WTC11 (cell line): ENCODE data around the gene PXDC1. TPM values are rescaled to one million over a fixed set of nuclear protein-coding genes. Genes with fewer than 3 reads are reported as not detected.

Source experiments
- ATAC-seq: fragments of 200-7000 bp; cut with Tn5 transposase; 2 replicates; pipeline ENCODE4 v1.10.0; 2021; ENCODE audit warnings: mild to moderate bottlenecking, moderate library complexity
- CTCF ChIA-PET: fragments of 300-600 bp; sonication (Branson Sonifier 250); formaldehyde crosslinking; loops from one replicate; lab custom pipeline; 2021; ENCODE audit warnings: antibody characterized with exemption; lab: Charles Lee
- POLR2A ChIA-PET: fragments of 350-600 bp; sonication (Branson Sonifier 250); formaldehyde crosslinking; loops from one replicate; lab custom pipeline; 2021; ENCODE audit warnings: antibody characterized with exemption; lab: Charles Lee
- DNase-seq: peaks from one replicate; pipeline ENCODE4 v3.0.0; 2021; ENCODE audit warnings: low spot score
- H3K27ac Mint-ChIP-seq: 2 replicates; pipeline ENCODE4 v1.8.0; 2021; ENCODE audit warnings: mixed read lengths
- H3K27me3 Mint-ChIP-seq: 2 replicates; pipeline ENCODE4 v1.8.0; 2021; ENCODE audit warnings: low read depth, mild to moderate bottlenecking, moderate library complexity, mixed read lengths
- H3K36me3 Mint-ChIP-seq: 2 replicates; pipeline ENCODE4 v1.8.0; 2021; ENCODE audit warnings: mixed read lengths
- H3K4me1 Mint-ChIP-seq: 2 replicates; pipeline ENCODE4 v1.8.0; 2022; ENCODE audit warnings: mixed read lengths
- H3K4me3 Mint-ChIP-seq: 2 replicates; pipeline ENCODE4 v1.8.0; 2021; ENCODE audit warnings: mild to moderate bottlenecking, moderate library complexity, mixed read lengths
- H3K9me3 Mint-ChIP-seq: 2 replicates; pipeline ENCODE4 v1.8.0; 2021; ENCODE audit warnings: mixed read lengths
- EMX1 ChIP-seq: fragments of 250-450 bp; sonication (Bioruptor Pico); IDR thresholded peaks from 2 replicates; pipeline ENCODE4 v1.8.0; 2021; ENCODE audit warnings: mild to moderate bottlenecking
- ETV6 ChIP-seq: sonication (generic); formaldehyde crosslinking; IDR thresholded peaks from 2 replicates; pipeline ENCODE4 v1.8.1; 2022; ENCODE audit warnings: mild to moderate bottlenecking, missing genetic modification reagents
- FOXP1 ChIP-seq: sonication (generic); formaldehyde crosslinking; IDR thresholded peaks from 2 replicates; pipeline ENCODE4 v1.8.0; 2022; ENCODE audit warnings: missing genetic modification reagents, mild to moderate bottlenecking, moderate library complexity, borderline replicate concordance
- MXD4 ChIP-seq: fragments of 250-450 bp; sonication (Bioruptor Pico); IDR thresholded peaks from 2 replicates; pipeline ENCODE4 v1.8.0; 2021; ENCODE audit warnings: mild to moderate bottlenecking, moderate library complexity, borderline replicate concordance
- MYBL2 ChIP-seq: sonication (generic); formaldehyde crosslinking; IDR thresholded peaks from 2 replicates; pipeline ENCODE4 v1.8.1; 2023; ENCODE audit warnings: mild to moderate bottlenecking, moderate library complexity, missing genetic modification reagents
- NR3C1 ChIP-seq: sonication (generic); formaldehyde crosslinking; conservative IDR thresholded peaks from 2 replicates; pipeline ENCODE4 v1.8.1; 2023; ENCODE audit warnings: low read depth, mild to moderate bottlenecking, missing genetic modification reagents
- SP1 ChIP-seq: sonication (generic); formaldehyde crosslinking; conservative IDR thresholded peaks from 2 replicates; pipeline ENCODE4 v1.8.1; 2022; ENCODE audit warnings: missing genetic modification reagents
- ZNF121 ChIP-seq: sonication (generic); formaldehyde crosslinking; IDR thresholded peaks from 2 replicates; pipeline ENCODE4 v1.8.0; 2023; ENCODE audit warnings: missing genetic modification reagents
- ZNF263 ChIP-seq: sonication (generic); formaldehyde crosslinking; IDR thresholded peaks from 2 replicates; pipeline ENCODE4 v1.8.1; 2022; ENCODE audit warnings: low read depth, mild to moderate bottlenecking, moderate library complexity, missing genetic modification reagents
- ZNF317 ChIP-seq: sonication (generic); formaldehyde crosslinking; IDR thresholded peaks from 2 replicates; pipeline ENCODE4 v1.8.1; 2023; ENCODE audit warnings: low read depth, mild to moderate bottlenecking, moderate library complexity, missing genetic modification reagents, borderline replicate concordance
- total RNA-seq: library from RNA; stranded (reverse); gene quantifications from 3 replicates; pipeline ENCODE4 v1.2.3, GENCODE V29; 2021
- TF ChIP-seq, protein P1 (sequence below): fragments of 250-450 bp; sonication (Bioruptor Pico); IDR thresholded peaks from 2 replicates; pipeline ENCODE4 v1.9.0; 2021; ENCODE audit warnings: mild to moderate bottlenecking
- TF ChIP-seq, protein P2 (sequence below): sonication (generic); formaldehyde crosslinking; conservative IDR thresholded peaks from 2 replicates; pipeline ENCODE4 v1.8.1; 2023; ENCODE audit warnings: mild to moderate bottlenecking, low read depth, missing genetic modification reagents, moderate library complexity
- TF ChIP-seq, protein P3 (sequence below): sonication (generic); formaldehyde crosslinking; IDR thresholded peaks from 2 replicates; pipeline ENCODE4 v1.8.1; 2023; ENCODE audit warnings: mild to moderate bottlenecking, missing genetic modification reagents, moderate library complexity
- TF ChIP-seq, protein P4 (sequence below): fragments of 250-450 bp; sonication (Bioruptor Pico); conservative IDR thresholded peaks from 2 replicates; pipeline ENCODE4 v1.9.0; 2021; ENCODE audit warnings: mild to moderate bottlenecking
- TF ChIP-seq, protein P5 (sequence below): sonication (generic); formaldehyde crosslinking; IDR thresholded peaks from 2 replicates; pipeline ENCODE4 v1.8.0; 2022; ENCODE audit warnings: missing genetic modification reagents
- TF ChIP-seq, protein P6 (sequence below): sonication (generic); formaldehyde crosslinking; IDR thresholded peaks from 2 replicates; pipeline ENCODE4 v1.8.1; 2022; ENCODE audit warnings: low read depth, mild to moderate bottlenecking, moderate library complexity, missing genetic modification reagents, borderline replicate concordance
- TF ChIP-seq, protein P7 (sequence below): sonication (generic); formaldehyde crosslinking; IDR thresholded peaks from 2 replicates; pipeline ENCODE4 v1.8.1; 2023; ENCODE audit warnings: mild to moderate bottlenecking, missing genetic modification reagents

Gene PXDC1
- total RNA-seq, 1 experiment from 2014 or later = 3.3 TPM

DNA sequence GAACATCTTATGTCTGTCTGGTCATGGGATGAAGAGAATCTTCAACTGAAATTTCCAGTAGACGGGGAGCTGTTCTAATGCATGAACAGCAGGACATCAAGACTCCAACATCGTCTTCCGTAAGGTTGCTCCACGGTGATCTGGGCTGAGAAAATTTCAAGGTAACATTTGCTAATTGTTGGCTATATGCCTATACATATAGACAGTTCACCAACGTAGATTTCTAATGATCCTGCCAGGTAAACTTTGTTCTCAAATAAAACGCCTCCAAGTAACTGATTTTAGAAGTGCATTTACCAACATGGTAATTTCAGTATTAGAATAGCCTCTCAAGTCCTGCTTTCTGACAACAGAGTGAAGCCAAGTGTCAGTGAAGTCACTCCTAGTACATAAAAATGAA is 11.3 kb upstream of the PXDC1 start:
- Mint-ChIP-seq H3K27ac (no peak overlapping the region), H3K4me3 (no peak overlapping the region), H3K9me3 (no peaks in the 10 kb centered on the region), H3K27me3 (no peaks in the 10 kb centered on the region), H3K4me1 (peaks cover 9% of the 10 kb centered on the region), H3K36me3 (no peaks in the 10 kb centered on the region)
- no peak for ATAC-seq
- TF ChIP-seq, protein P1, sequence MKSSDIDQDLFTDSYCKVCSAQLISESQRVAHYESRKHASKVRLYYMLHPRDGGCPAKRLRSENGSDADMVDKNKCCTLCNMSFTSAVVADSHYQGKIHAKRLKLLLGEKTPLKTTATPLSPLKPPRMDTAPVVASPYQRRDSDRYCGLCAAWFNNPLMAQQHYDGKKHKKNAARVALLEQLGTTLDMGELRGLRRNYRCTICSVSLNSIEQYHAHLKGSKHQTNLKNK (CRISPR knock-in tag) = no peak
- TF ChIP-seq EMX1 (CRISPR knock-in tag) = no peak
- TF ChIP-seq, protein P2, sequence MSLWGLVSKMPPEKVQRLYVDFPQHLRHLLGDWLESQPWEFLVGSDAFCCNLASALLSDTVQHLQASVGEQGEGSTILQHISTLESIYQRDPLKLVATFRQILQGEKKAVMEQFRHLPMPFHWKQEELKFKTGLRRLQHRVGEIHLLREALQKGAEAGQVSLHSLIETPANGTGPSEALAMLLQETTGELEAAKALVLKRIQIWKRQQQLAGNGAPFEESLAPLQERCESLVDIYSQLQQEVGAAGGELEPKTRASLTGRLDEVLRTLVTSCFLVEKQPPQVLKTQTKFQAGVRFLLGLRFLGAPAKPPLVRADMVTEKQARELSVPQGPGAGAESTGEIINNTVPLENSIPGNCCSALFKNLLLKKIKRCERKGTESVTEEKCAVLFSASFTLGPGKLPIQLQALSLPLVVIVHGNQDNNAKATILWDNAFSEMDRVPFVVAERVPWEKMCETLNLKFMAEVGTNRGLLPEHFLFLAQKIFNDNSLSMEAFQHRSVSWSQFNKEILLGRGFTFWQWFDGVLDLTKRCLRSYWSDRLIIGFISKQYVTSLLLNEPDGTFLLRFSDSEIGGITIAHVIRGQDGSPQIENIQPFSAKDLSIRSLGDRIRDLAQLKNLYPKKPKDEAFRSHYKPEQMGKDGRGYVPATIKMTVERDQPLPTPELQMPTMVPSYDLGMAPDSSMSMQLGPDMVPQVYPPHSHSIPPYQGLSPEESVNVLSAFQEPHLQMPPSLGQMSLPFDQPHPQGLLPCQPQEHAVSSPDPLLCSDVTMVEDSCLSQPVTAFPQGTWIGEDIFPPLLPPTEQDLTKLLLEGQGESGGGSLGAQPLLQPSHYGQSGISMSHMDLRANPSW (CRISPR knock-in tag) = no peak
- TF ChIP-seq NR3C1 (CRISPR knock-in tag) = no peak
- TF ChIP-seq, protein P3, sequence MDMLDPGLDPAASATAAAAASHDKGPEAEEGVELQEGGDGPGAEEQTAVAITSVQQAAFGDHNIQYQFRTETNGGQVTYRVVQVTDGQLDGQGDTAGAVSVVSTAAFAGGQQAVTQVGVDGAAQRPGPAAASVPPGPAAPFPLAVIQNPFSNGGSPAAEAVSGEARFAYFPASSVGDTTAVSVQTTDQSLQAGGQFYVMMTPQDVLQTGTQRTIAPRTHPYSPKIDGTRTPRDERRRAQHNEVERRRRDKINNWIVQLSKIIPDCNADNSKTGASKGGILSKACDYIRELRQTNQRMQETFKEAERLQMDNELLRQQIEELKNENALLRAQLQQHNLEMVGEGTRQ (CRISPR knock-in tag) = no peak
- TF ChIP-seq, protein P4, sequence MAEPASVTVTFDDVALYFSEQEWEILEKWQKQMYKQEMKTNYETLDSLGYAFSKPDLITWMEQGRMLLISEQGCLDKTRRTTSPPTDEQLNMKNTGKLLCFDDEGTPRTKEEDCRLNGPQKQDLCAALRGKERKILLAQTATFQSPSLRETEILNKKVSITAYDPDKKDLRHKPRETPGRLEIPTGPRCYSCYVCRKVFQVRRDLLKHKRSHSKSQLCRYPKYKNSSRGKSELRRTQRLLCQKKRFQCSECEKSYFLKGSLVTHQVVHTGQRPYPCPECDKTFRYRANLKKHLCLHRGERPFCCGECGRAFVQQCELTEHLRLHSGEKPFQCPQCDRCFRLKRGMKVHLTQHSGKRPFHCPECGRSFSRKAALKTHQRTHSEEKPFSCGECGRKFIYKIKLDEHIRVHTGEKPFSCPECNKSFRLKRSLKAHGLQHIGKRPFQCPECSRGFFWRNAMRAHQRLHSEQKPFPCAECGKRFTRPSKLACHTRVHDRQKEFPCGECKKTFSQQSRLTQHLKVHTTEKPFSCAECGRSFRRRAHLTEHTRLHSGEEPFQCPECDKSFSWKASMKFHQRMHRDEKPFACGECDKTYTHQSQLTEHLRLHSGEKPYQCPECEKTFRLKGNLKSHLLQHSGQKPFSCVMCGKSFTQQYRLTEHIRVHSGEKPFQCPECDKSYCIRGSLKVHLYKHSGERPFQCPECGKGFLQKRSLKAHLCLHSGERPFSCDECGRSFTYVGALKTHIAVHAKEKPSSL = no peak
- no peak for TF ChIP-seq ZNF263
- no peak for TF ChIP-seq ETV6 (CRISPR knock-in tag)
- no peak for TF ChIP-seq MXD4 (CRISPR knock-in tag)
- TF ChIP-seq MYBL2 (CRISPR knock-in tag) = no peak
- TF ChIP-seq, protein P5, sequence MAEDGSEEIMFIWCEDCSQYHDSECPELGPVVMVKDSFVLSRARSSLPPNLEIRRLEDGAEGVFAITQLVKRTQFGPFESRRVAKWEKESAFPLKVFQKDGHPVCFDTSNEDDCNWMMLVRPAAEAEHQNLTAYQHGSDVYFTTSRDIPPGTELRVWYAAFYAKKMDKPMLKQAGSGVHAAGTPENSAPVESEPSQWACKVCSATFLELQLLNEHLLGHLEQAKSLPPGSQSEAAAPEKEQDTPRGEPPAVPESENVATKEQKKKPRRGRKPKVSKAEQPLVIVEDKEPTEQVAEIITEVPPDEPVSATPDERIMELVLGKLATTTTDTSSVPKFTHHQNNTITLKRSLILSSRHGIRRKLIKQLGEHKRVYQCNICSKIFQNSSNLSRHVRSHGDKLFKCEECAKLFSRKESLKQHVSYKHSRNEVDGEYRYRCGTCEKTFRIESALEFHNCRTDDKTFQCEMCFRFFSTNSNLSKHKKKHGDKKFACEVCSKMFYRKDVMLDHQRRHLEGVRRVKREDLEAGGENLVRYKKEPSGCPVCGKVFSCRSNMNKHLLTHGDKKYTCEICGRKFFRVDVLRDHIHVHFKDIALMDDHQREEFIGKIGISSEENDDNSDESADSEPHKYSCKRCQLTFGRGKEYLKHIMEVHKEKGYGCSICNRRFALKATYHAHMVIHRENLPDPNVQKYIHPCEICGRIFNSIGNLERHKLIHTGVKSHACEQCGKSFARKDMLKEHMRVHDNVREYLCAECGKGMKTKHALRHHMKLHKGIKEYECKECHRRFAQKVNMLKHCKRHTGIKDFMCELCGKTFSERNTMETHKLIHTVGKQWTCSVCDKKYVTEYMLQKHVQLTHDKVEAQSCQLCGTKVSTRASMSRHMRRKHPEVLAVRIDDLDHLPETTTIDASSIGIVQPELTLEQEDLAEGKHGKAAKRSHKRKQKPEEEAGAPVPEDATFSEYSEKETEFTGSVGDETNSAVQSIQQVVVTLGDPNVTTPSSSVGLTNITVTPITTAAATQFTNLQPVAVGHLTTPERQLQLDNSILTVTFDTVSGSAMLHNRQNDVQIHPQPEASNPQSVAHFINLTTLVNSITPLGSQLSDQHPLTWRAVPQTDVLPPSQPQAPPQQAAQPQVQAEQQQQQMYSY = no peak
- no peak for TF ChIP-seq FOXP1
- TF ChIP-seq, protein P6, sequence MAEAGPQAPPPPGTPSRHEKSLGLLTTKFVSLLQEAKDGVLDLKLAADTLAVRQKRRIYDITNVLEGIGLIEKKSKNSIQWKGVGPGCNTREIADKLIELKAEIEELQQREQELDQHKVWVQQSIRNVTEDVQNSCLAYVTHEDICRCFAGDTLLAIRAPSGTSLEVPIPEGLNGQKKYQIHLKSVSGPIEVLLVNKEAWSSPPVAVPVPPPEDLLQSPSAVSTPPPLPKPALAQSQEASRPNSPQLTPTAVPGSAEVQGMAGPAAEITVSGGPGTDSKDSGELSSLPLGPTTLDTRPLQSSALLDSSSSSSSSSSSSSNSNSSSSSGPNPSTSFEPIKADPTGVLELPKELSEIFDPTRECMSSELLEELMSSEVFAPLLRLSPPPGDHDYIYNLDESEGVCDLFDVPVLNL (CRISPR knock-in tag) = no peak
- no peak for TF ChIP-seq SP1
- no peak for TF ChIP-seq ZNF317 (CRISPR knock-in tag)
- TF ChIP-seq ZNF121 (CRISPR knock-in tag) = no peak
- TF ChIP-seq, protein P7, sequence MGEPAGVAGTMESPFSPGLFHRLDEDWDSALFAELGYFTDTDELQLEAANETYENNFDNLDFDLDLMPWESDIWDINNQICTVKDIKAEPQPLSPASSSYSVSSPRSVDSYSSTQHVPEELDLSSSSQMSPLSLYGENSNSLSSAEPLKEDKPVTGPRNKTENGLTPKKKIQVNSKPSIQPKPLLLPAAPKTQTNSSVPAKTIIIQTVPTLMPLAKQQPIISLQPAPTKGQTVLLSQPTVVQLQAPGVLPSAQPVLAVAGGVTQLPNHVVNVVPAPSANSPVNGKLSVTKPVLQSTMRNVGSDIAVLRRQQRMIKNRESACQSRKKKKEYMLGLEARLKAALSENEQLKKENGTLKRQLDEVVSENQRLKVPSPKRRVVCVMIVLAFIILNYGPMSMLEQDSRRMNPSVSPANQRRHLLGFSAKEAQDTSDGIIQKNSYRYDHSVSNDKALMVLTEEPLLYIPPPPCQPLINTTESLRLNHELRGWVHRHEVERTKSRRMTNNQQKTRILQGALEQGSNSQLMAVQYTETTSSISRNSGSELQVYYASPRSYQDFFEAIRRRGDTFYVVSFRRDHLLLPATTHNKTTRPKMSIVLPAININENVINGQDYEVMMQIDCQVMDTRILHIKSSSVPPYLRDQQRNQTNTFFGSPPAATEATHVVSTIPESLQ = no peak
- DNase-seq = no peak
- CTCF ChIA-PET = no interaction called here
- POLR2A ChIA-PET = no interaction called here
